Endothelial cell (in vitro differentiated cells): ENCODE data around the gene KRT36. TPM values are rescaled to one million over a fixed set of nuclear protein-coding genes. Genes with fewer than 3 reads are reported as not detected.

ENCODE experiments used
- DNase-seq: peaks from one replicate; pipeline ENCODE4 v3.0.0; 2021; ENCODE audit warnings: low spot score
- H3K27ac Mint-ChIP-seq: one replicate; pipeline ENCODE4 v1.8.0; 2021; ENCODE audit warnings: mixed read lengths, inconsistent platforms; ENCODE audit not compliant: unreplicated experiment
- H3K27me3 Mint-ChIP-seq: one replicate; pipeline ENCODE4 v1.8.0; 2021; ENCODE audit warnings: mild to moderate bottlenecking, moderate library complexity, mixed read lengths, inconsistent platforms; ENCODE audit not compliant: unreplicated experiment
- H3K36me3 Mint-ChIP-seq: one replicate; pipeline ENCODE4 v1.8.0; 2021; ENCODE audit warnings: mild to moderate bottlenecking, low read depth, mixed read lengths, inconsistent platforms; ENCODE audit not compliant: unreplicated experiment
- H3K4me1 Mint-ChIP-seq: one replicate; pipeline ENCODE4 v1.8.0; 2021; ENCODE audit warnings: mild to moderate bottlenecking, mixed read lengths, inconsistent platforms; ENCODE audit not compliant: unreplicated experiment
- H3K4me3 Mint-ChIP-seq: one replicate; pipeline ENCODE4 v1.8.0; 2021; ENCODE audit warnings: mild to moderate bottlenecking, mixed read lengths, inconsistent platforms; ENCODE audit not compliant: unreplicated experiment
- H3K9me3 Mint-ChIP-seq: one replicate; pipeline ENCODE4 v1.8.0; 2021; ENCODE audit warnings: mixed read lengths, inconsistent platforms; ENCODE audit not compliant: unreplicated experiment
- CTCF ChIP-seq: fragments of 200-600 bp; sonication (generic); IDR thresholded peaks from one replicate; pipeline ENCODE4 v1.5.0; 2021; ENCODE audit warnings: antibody characterized with exemption; ENCODE audit not compliant: unreplicated experiment
- total RNA-seq: library from RNA; stranded (reverse); fragmentation: NEBNext Ultra II Directional; extraction: Animal tissue kit (Norgen Biotek cat#: 25700); gene quantifications from one replicate; pipeline ENCODE4 v1.2.1, GENCODE V29; 2021; ENCODE audit not compliant: unreplicated experiment

KRT36 gene
- total RNA-seq, 1 donor from 2014 or later, result not detected

DNA sequence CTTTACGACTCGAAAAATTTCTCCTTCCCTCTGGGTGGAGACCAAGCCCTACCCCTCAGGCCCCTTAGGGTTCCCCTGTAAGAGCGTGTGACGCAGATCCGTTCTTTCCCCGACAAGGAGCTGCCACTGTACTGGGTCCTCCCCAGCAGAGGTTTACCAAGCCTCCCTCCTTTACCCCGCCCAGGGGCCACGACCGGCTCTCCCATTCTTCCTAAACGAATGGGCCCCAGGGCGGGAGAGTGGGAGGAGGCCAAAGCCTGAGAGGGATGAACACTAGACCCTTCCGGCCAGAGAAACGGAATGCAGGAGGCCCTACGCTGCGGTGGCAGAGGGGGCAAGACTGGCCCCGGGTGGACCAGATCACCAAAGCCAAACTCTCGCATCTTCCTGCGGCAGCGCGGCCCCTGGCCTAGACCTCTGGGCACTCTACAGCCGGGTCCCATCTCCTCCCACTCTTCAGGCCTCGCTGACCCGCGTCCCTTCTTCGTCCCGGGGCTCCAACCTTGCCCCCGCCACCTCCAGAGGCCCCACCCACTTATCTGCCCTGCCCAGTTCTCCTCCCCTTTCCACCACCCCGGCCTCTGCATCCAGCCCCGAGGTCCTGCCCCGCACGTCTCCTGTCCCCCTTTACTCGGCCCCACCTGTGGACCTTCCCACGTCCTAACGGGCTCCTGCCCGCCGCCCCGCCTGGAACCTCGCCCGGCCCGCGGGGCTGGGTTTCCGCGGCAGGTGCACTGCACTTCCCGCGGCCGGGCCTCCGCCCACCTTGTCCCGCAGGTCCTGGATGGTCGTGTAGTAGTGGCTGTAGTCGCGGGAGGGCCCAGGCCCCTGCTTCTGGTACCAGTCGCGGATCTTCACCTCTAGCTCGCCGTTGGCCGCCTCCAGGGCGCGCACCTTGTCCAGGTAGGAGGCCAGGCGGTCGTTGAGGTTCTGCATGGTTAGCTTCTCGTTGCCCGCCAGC is 37.6 kb upstream of the KRT36 start:
- Mint-ChIP-seq H3K27me3 (peaks cover 15% of the 10 kb centered on the region), H3K27ac (no peak overlapping the region), H3K4me3 (no peak overlapping the region), H3K9me3 (no peaks in the 10 kb centered on the region), H3K4me1 (no peaks in the 10 kb centered on the region), H3K36me3 (no peaks in the 10 kb centered on the region)
- no peak for TF ChIP-seq CTCF
- DNase-seq, result no peak

- Mint-ChIP-seq H3K36me3 (no peaks in the 10 kb centered on the region), H3K27ac (no peak overlapping the region), H3K4me1 (no peaks in the 10 kb centered on the region), H3K27me3 (peaks cover 11% of the 10 kb centered on the region), H3K4me3 (no peak overlapping the region), H3K9me3 (no peaks in the 10 kb centered on the region)
- no peak for TF ChIP-seq CTCF
- DNase-seq, result no peak
Observed at GRCh38 chr17:41524261-41524660, 34.6 kb upstream of the KRT36 start.

- H3K4me1 Mint-ChIP-seq, result no peaks in the 10 kb centered on the region
- H3K27me3 Mint-ChIP-seq, result peaks cover 8% of the 10 kb centered on the region
- no peak overlapping the region for H3K4me3 Mint-ChIP-seq
- H3K9me3 Mint-ChIP-seq, result no peaks in the 10 kb centered on the region
- H3K27ac Mint-ChIP-seq, result no peak overlapping the region
- TF ChIP-seq CTCF, result no peak
- no peak for DNase-seq
- H3K36me3 Mint-ChIP-seq, result no peaks in the 10 kb centered on the region
Observed at GRCh38 chr17:41523787-41524186, 34.1 kb upstream of the KRT36 start.

DNA sequence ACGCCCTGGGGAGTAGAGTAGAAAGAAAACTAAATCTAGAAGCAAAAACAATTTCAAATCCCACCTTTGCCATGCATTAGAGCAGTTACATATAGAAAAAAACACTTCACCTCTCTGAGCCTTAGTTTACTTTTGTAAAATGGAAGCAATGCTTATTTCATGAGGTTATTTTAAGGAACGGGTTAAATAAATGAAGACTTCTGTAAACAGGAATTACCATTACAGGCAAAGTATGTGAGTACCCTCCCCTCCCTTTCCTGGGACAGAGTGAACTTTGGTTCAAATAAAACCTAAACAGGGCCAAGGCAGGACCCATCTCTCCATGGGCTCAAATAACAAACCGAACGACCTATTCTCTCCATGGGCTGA is 33.5 kb upstream of the KRT36 start:
- peaks cover 3% of the 10 kb centered on the region for H3K27me3 Mint-ChIP-seq
- no peak overlapping the region for H3K4me3 Mint-ChIP-seq
- H3K27ac Mint-ChIP-seq, result peak overlapping the region; percentile 9
- no peak for DNase-seq
- H3K9me3 Mint-ChIP-seq, result no peaks in the 10 kb centered on the region
- no peaks in the 10 kb centered on the region for H3K4me1 Mint-ChIP-seq
- no peaks in the 10 kb centered on the region for H3K36me3 Mint-ChIP-seq
- no peak for TF ChIP-seq CTCF
